ENCODE data around the gene FCSK. TPM values are rescaled to one million over a fixed set of nuclear protein-coding genes. Genes with fewer than 3 reads are reported as not detected.

The FCSK gene
- total and polyA plus RNA-seq, 2 of the 13 experiments (the other 11 are each of a cell fraction or from before 2014, with no cell fraction given), result 9.1 to 19.2 TPM

- TF ChIP-seq TMF1 (CRISPR knock-in tag; IDR thresholded peaks at IDR 0.05; ENCODE audit: low read depth), result peak; percentile 33
- peak; percentile 27; the same call in 1 of the 2 replicates for TF ChIP-seq ELF3 (CRISPR knock-in tag; IDR thresholded peaks at IDR 0.05)
- TF ChIP-seq CBFB (CRISPR knock-in tag; IDR thresholded peaks at IDR 0.05), result no peak
- TF ChIP-seq NFATC3 (CRISPR knock-in tag; IDR thresholded peaks at IDR 0.05), result no peak
- TF ChIP-seq ZNF10 (CRISPR knock-in tag; IDR thresholded peaks at IDR 0.05; ENCODE audit: borderline replicate concordance, low read depth), result no peak
- peak; percentile 84; the same call in 1 of the 2 replicates for TF ChIP-seq ZNF280B (CRISPR knock-in tag; IDR thresholded peaks at IDR 0.05; ENCODE audit: borderline replicate concordance)
- no peak for TF ChIP-seq ZBTB2 (CRISPR knock-in tag; IDR thresholded peaks at IDR 0.05; ENCODE audit: low read depth)
- TF ChIP-seq ZBTB21 (CRISPR knock-in tag; IDR thresholded peaks at IDR 0.05), result no peak
- peak; percentile 20 for TF ChIP-seq ZNF124 (CRISPR knock-in tag; IDR thresholded peaks at IDR 0.05)
- TF ChIP-seq SMARCE1 (IDR thresholded peaks at IDR 0.05; ENCODE audit: borderline replicate concordance), result no peak
- peak; percentile 20 for TF ChIP-seq PHF5A (CRISPR knock-in tag; IDR thresholded peaks at IDR 0.05; ENCODE audit: low read depth, unreplicated experiment)
- no peak for TF ChIP-seq CERS6 (CRISPR knock-in tag; IDR thresholded peaks at IDR 0.05)
- no peak; the same call in 1 of the 2 replicates for TF ChIP-seq ZNF136 (CRISPR knock-in tag; IDR thresholded peaks at IDR 0.05; ENCODE audit: low read depth)
- TF ChIP-seq MXD1 (CRISPR knock-in tag; IDR thresholded peaks at IDR 0.05), result peak; percentile 86
- 0 out of 2 replicates have a peak, but pooled peaks have one; percentile 30 for TF ChIP-seq ZNF205 (CRISPR knock-in tag; IDR thresholded peaks at IDR 0.05)
- TF ChIP-seq GATA4 (IDR thresholded peaks at IDR 0.05; ENCODE audit: borderline replicate concordance, low read depth), result no peak
- TF ChIP-seq HMG20A (CRISPR knock-in tag; IDR thresholded peaks at IDR 0.05; ENCODE audit: borderline replicate concordance), result no peak
- TF ChIP-seq ZNF138 (CRISPR knock-in tag; IDR thresholded peaks at IDR 0.05; ENCODE audit: low read depth), result no peak
- no peak for TF ChIP-seq ZNF780A (CRISPR knock-in tag; IDR thresholded peaks at IDR 0.05)
- TF ChIP-seq GLMP (CRISPR knock-in tag; IDR thresholded peaks at IDR 0.05; ENCODE audit: borderline replicate concordance), result no peak
- TF ChIP-seq ZNF24 (IDR thresholded peaks at IDR 0.05), result peak; percentile 63
- peak; percentile 52; the same call in 1 of the 2 replicates for TF ChIP-seq KLF11 (CRISPR knock-in tag; IDR thresholded peaks at IDR 0.05)
- TF ChIP-seq ZNF770 (CRISPR knock-in tag; IDR thresholded peaks at IDR 0.05), result no peak
Observed at GRCh38 chr16:70523743-70524398, 69.5 kb downstream of the FCSK start, which contains the start of gene SF3B3 (continued).

All from HepG2 (cell line).